Mammary epithelial cell (primary cell): ENCODE measurements around the gene PSMB1.

Experiments used
- EZH2 ChIP-seq: IDR thresholded peaks from 2 replicates; pipeline ENCODE4 v1.6.1; 2012; ENCODE audit warnings: low read length, inconsistent platforms, borderline replicate concordance
- TF ChIP-seq, protein P1 (sequence below), 2 donors: IDR thresholded peaks in 1 of 2; conservative IDR thresholded peaks in 1 of 2; 2 replicates each; pipeline ENCODE4 v1.5.1; 2011 to 2012; ENCODE audit warnings: inconsistent platforms in 2 of 2, low read length in 2 of 2, mild to moderate bottlenecking in 2 of 2, control low read depth in 1 of 2, low read depth in 1 of 2; ENCODE audit not compliant: insufficient read depth in 1 of 2; ENCODE audit errors: extremely low read depth in 1 of 2

- TF ChIP-seq, protein P1, sequence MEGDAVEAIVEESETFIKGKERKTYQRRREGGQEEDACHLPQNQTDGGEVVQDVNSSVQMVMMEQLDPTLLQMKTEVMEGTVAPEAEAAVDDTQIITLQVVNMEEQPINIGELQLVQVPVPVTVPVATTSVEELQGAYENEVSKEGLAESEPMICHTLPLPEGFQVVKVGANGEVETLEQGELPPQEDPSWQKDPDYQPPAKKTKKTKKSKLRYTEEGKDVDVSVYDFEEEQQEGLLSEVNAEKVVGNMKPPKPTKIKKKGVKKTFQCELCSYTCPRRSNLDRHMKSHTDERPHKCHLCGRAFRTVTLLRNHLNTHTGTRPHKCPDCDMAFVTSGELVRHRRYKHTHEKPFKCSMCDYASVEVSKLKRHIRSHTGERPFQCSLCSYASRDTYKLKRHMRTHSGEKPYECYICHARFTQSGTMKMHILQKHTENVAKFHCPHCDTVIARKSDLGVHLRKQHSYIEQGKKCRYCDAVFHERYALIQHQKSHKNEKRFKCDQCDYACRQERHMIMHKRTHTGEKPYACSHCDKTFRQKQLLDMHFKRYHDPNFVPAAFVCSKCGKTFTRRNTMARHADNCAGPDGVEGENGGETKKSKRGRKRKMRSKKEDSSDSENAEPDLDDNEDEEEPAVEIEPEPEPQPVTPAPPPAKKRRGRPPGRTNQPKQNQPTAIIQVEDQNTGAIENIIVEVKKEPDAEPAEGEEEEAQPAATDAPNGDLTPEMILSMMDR (conservative IDR thresholded peaks at IDR 0.05 in 1 of 2, IDR thresholded peaks at IDR 0.05 in 1 of 2; ENCODE audit: extremely low read depth in 1 of 2, insufficient read depth in 1 of 2, low read depth in 1 of 2, low read length in 2 of 2): no peak
- no peak for TF ChIP-seq EZH2
Observed at GRCh38 chr6:170536671-170537070, 16.4 kb downstream of the PSMB1 start.
